OCI-LY1 (cell line): Measurements from ENCODE around the gene RPH3AL.
"Not testable (repeated sequence)": the region's sequence is repeated elsewhere in the genome, so short reads cannot be mapped to it uniquely, and the experiment has no call there.

Experiments used
- H2AFZ ChIP-seq: fragments of 200-600 bp; sonication (generic), shearing (Covaris generic); 2 replicates; pipeline ENCODE4 v1.6.0; 2014; ENCODE audit warnings: antibody characterized with exemption, mild to moderate bottlenecking, low read length
- H3F3A ChIP-seq: fragments of 200-600 bp; sonication (generic), shearing (Covaris generic); 2 replicates; pipeline ENCODE4 v1.6.0; 2014; ENCODE audit warnings: mild to moderate bottlenecking, antibody characterized with exemption, low read length, moderate library complexity; ENCODE audit not compliant: insufficient read depth
- H3K27ac ChIP-seq: fragments of 200-600 bp; sonication (generic); 2 replicates; pipeline ENCODE4 v1.5.1; 2014; ENCODE audit warnings: low read length, mixed run types, mild to moderate bottlenecking, low read depth; ENCODE audit not compliant: poor library complexity, severe bottlenecking
- H3K27me3 ChIP-seq: fragments of 200-600 bp; sonication (generic); 2 replicates; pipeline ENCODE4 v1.6.0; 2014; ENCODE audit warnings: antibody characterized with exemption, mild to moderate bottlenecking, low read length, moderate library complexity; ENCODE audit not compliant: insufficient read depth
- H3K36me3 ChIP-seq: fragments of 200-600 bp; sonication (generic); 2 replicates; pipeline ENCODE4 v1.6.1; 2014; ENCODE audit warnings: mild to moderate bottlenecking, antibody characterized with exemption, low read length, moderate library complexity, mixed read lengths; ENCODE audit not compliant: insufficient read depth
- H3K4me1 ChIP-seq: fragments of 200-600 bp; sonication (generic); 2 replicates; pipeline ENCODE4 v1.5.1; 2014; ENCODE audit warnings: mild to moderate bottlenecking, low read length, moderate library complexity; ENCODE audit not compliant: insufficient read depth, severe bottlenecking
- H3K4me2 ChIP-seq: fragments of 200-600 bp; sonication (generic), shearing (Covaris generic); 2 replicates; pipeline ENCODE4 v1.6.1; 2014; ENCODE audit warnings: low read length
- H3K4me3 ChIP-seq: fragments of 200-600 bp; sonication (generic); 2 replicates; pipeline ENCODE4 v1.5.1; 2014; ENCODE audit warnings: low read length, low read depth, mild to moderate bottlenecking, mixed read lengths; ENCODE audit not compliant: poor library complexity, severe bottlenecking
- H3K79me2 ChIP-seq: fragments of 200-600 bp; shearing (Covaris generic); 2 replicates; pipeline ENCODE4 v1.6.1; 2016; ENCODE audit warnings: mixed run types, low read length, mixed read lengths; ENCODE audit not compliant: insufficient read depth
- H3K9ac ChIP-seq: fragments of 200-600 bp; sonication (generic), shearing (Covaris generic); 2 replicates; pipeline ENCODE4 v1.6.1; 2014; ENCODE audit warnings: mild to moderate bottlenecking, low read length, mixed read lengths
- H3K9me2 ChIP-seq: fragments of 200-600 bp; sonication (generic), shearing (Covaris generic); 2 replicates; pipeline ENCODE4 v1.6.1; 2014; ENCODE audit warnings: low read depth, mild to moderate bottlenecking, low read length, mixed read lengths
- H3K9me3 ChIP-seq: fragments of 200-600 bp; shearing (Covaris generic); 2 replicates; pipeline ENCODE4 v1.6.1; 2014; ENCODE audit warnings: low read length, mixed read lengths
- H4K20me1 ChIP-seq: fragments of 200-600 bp; sonication (generic), shearing (Covaris generic); 2 replicates; pipeline ENCODE4 v1.6.0; 2016; ENCODE audit warnings: mild to moderate bottlenecking, low read length; ENCODE audit not compliant: insufficient read depth
- CTCF ChIP-seq: fragments of 200-600 bp; sonication (generic), shearing (Covaris generic); IDR thresholded peaks from 2 replicates; pipeline ENCODE4 v1.5.1; 2017; ENCODE audit warnings: mild to moderate bottlenecking, antibody characterized with exemption, low read length, moderate library complexity, mixed read lengths
- EZH2 ChIP-seq: fragments of 200-600 bp; sonication (generic), shearing (Covaris generic); IDR thresholded peaks from 2 replicates; pipeline ENCODE4 v1.8.0; 2017; ENCODE audit warnings: borderline replicate concordance, mixed run types, mild to moderate bottlenecking, antibody characterized with exemption, low read length, moderate library complexity, mixed read lengths

The RPH3AL gene

GRCh38 chr17:245611-246010, 107.0 kb downstream of the RPH3AL start:
- no peaks in the 10 kb centered on the region for H3K9me3 ChIP-seq
- no peaks in the 10 kb centered on the region for H3K9me2 ChIP-seq
- TF ChIP-seq CTCF (no peak), EZH2 (no peak)
- H3F3A ChIP-seq: peaks cover 12% of the 10 kb centered on the region
- no peak overlapping the region for H3K27ac ChIP-seq
- H3K79me2 ChIP-seq: no peaks in the 10 kb centered on the region
- no peak overlapping the region for H3K4me3 ChIP-seq
- peaks cover under 1% of the 10 kb centered on the region for H3K4me1 ChIP-seq
- no peaks in the 10 kb centered on the region for H3K36me3 ChIP-seq
- no peak overlapping the region for H2AFZ ChIP-seq
- no peaks in the 10 kb centered on the region for H3K27me3 ChIP-seq
- no peaks in the 10 kb centered on the region for H4K20me1 ChIP-seq
- H3K9ac ChIP-seq: no peak overlapping the region
- no peak overlapping the region for H3K4me2 ChIP-seq

GRCh38 chr17:245020-245419, 107.6 kb downstream of the RPH3AL start:
- no peaks in the 10 kb centered on the region for H3K9me3 ChIP-seq
- H2AFZ ChIP-seq: no peak overlapping the region
- no peak overlapping the region for H3K4me3 ChIP-seq
- no peak overlapping the region for H3K27ac ChIP-seq
- H3K9ac ChIP-seq: no peak overlapping the region
- no peaks in the 10 kb centered on the region for H3K27me3 ChIP-seq
- H3K79me2 ChIP-seq: no peaks in the 10 kb centered on the region
- peaks cover 12% of the 10 kb centered on the region for H3F3A ChIP-seq
- no peaks in the 10 kb centered on the region for H3K9me2 ChIP-seq
- no peak for TF ChIP-seq CTCF
- TF ChIP-seq EZH2: no peak
- H3K36me3 ChIP-seq: no peaks in the 10 kb centered on the region
- no peak overlapping the region for H3K4me2 ChIP-seq
- peaks cover 7% of the 10 kb centered on the region for H3K4me1 ChIP-seq
- no peaks in the 10 kb centered on the region for H4K20me1 ChIP-seq

GRCh38 chr17:243924-244323, 108.7 kb downstream of the RPH3AL start:
- Histone ChIP-seq H3K4me1 (peaks cover 16% of the 10 kb centered on the region), H3F3A (peaks cover 16% of the 10 kb centered on the region)
- not testable (repeated sequence) for H3K79me2 ChIP-seq, H4K20me1 ChIP-seq, H3K9ac ChIP-seq, H3K27me3 ChIP-seq, H3K4me3 ChIP-seq, H3K4me2 ChIP-seq, H3K36me3 ChIP-seq, H3K9me2 ChIP-seq, H3K9me3 ChIP-seq, H2AFZ ChIP-seq, H3K27ac ChIP-seq

- no peaks in the 10 kb centered on the region for H3K79me2 ChIP-seq
- no peaks in the 10 kb centered on the region for H4K20me1 ChIP-seq
- peak overlapping the region; percentile 92 for H3K27ac ChIP-seq
- no peaks in the 10 kb centered on the region for H3K9me2 ChIP-seq
- H3K9ac ChIP-seq: peak overlapping the region; percentile 45; the same call in 1 of the 2 replicates
- H2AFZ ChIP-seq: no peak overlapping the region
- H3F3A ChIP-seq: peaks cover 13% of the 10 kb centered on the region
- H3K4me1 ChIP-seq: peaks cover 50% of the 10 kb centered on the region
- H3K4me2 ChIP-seq: peak overlapping the region; percentile 57
- H3K9me3 ChIP-seq: no peaks in the 10 kb centered on the region
- H3K4me3 ChIP-seq: peak overlapping the region; percentile 45
- H3K27me3 ChIP-seq: no peaks in the 10 kb centered on the region
- TF ChIP-seq CTCF: no peak
- TF ChIP-seq EZH2: no peak
- H3K36me3 ChIP-seq: no peaks in the 10 kb centered on the region
Observed at GRCh38 chr17:238964-239259, 113.7 kb downstream of the RPH3AL start.
